A673 (cell line): ENCODE measurements around the gene KRTAP10-11. TPM values are rescaled to one million over a fixed set of nuclear protein-coding genes. Genes with fewer than 3 reads are reported as not detected.

Source experiments
- BruUV-seq: library from RNA; stranded (reverse); fragments of 400-500 nt; replicated peaks from 2 replicates; lab custom pipeline; 2021; lab: Mats Ljungman, UMichigan
- CTCF ChIA-PET: fragments of 300-600 bp; sonication (Branson Sonifier 250); formaldehyde crosslinking; loops from one replicate; lab custom pipeline; 2022; ENCODE audit warnings: antibody characterized with exemption; lab: Charles Lee
- POLR2A ChIA-PET: fragments of 300-600 bp; sonication (Branson Sonifier 250); formaldehyde crosslinking; loops from one replicate; lab custom pipeline; 2022; ENCODE audit warnings: antibody characterized with exemption; ENCODE audit not compliant: low non-redundant PET; lab: Charles Lee
- DNase-seq: peaks from one replicate; pipeline ENCODE4 v3.0.0-alpha.2; 2015; ENCODE audit warnings: low spot score
- H3K27ac ChIP-seq: fragments of 200-600 bp; sonication (generic); 2 replicates; pipeline ENCODE4 v1.5.1; 2016; ENCODE audit warnings: mixed run types, low read depth, mild to moderate bottlenecking, mixed read lengths, antibody characterized with exemption, low read length; ENCODE audit not compliant: poor library complexity, severe bottlenecking
- H3K27me3 ChIP-seq: fragments of 200-600 bp; sonication (generic); replicated peaks from 2 replicates; pipeline ENCODE4 v1.6.1; 2017; ENCODE audit warnings: mixed run types, low read depth, mild to moderate bottlenecking, mixed read lengths, antibody characterized with exemption, low read length; ENCODE audit not compliant: insufficient read depth, poor library complexity
- H3K36me3 ChIP-seq: fragments of 200-600 bp; sonication (generic); 2 replicates; pipeline ENCODE4 v1.6.1; 2016; ENCODE audit warnings: mixed run types, mild to moderate bottlenecking, mixed read lengths, antibody characterized with exemption, low read length; ENCODE audit not compliant: insufficient read depth, poor library complexity, severe bottlenecking
- H3K4me1 ChIP-seq: fragments of 200-600 bp; sonication (generic); 2 replicates; pipeline ENCODE4 v1.6.1; 2017; ENCODE audit warnings: mixed run types, mild to moderate bottlenecking, mixed read lengths, antibody characterized with exemption, low read length; ENCODE audit not compliant: insufficient read depth, poor library complexity, severe bottlenecking
- H3K4me3 ChIP-seq: fragments of 200-600 bp; sonication (generic); 2 replicates; pipeline ENCODE4 v1.5.1; 2016; ENCODE audit warnings: low read depth, mixed run types, mild to moderate bottlenecking, mixed read lengths, low read length; ENCODE audit not compliant: poor library complexity, severe bottlenecking
- H3K9me3 ChIP-seq: fragments of 200-600 bp; sonication (generic); 2 replicates; pipeline ENCODE4 v1.6.1; 2016; ENCODE audit warnings: mixed run types, low read depth, mild to moderate bottlenecking, mixed read lengths, antibody characterized with exemption, low read length; ENCODE audit not compliant: poor library complexity, severe bottlenecking
- EZH2 ChIP-seq: fragments of 200-600 bp; sonication (generic); IDR thresholded peaks from 2 replicates; pipeline ENCODE4 v1.6.1; 2017; ENCODE audit warnings: borderline replicate concordance, low read depth, mild to moderate bottlenecking, mixed read lengths, antibody characterized with exemption, low read length; ENCODE audit not compliant: poor library complexity, severe bottlenecking
- intact Hi-C: fragments of 100-400 bp; cut with micrococcal nuclease; formaldehyde crosslinking; loops from one replicate; pipeline ENCODE4 v1.10.0; 2022; ENCODE audit not compliant: unreplicated experiment
- total RNA-seq: library from RNA; stranded (reverse); gene quantifications from 2 replicates; pipeline ENCODE4 v1.2.3, GENCODE V29; 2021
- TF ChIP-seq, protein P1 (sequence below): fragments of 300-800, 200-600 bp; sonication (generic); conservative IDR thresholded peaks from 2 replicates; pipeline ENCODE4 v1.5.1; 2017; ENCODE audit warnings: low read depth, mild to moderate bottlenecking, antibody characterized with exemption, low read length, moderate library complexity, mixed read lengths

KRTAP10-11 gene
- total RNA-seq, 1 experiment from 2014 or later = not detected

DNA sequence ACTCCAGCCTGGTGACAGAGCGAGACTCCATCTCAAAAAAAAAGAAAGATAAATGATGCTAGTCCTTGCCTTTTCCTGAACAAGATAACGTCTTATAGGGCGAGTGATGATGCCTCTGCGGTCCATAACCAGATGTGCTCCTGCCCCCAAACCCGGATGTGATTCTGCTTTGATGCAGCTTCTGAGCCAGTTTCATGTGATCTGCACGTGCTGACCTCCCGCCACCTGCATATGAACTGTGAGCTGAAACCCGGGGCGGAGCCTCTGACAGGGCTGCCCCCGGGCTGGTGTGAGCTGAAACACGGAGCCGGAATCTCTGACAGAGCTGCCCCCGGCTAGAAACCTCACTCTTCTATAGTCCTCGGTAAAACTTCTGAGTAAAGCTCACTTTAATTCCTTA is 6.9 kb downstream of the KRTAP10-11 start:
- POLR2A ChIA-PET = interaction anchor here (0.6 kb wide), 1 partner anchor 140 kb away, joined by 4 read pairs; no protein-coding TSS in a partner anchor
- Histone ChIP-seq H3K9me3 (no peaks in the 10 kb centered on the region), H3K27me3 (no peaks in the 10 kb centered on the region), H3K4me3 (no peak overlapping the region), H3K4me1 (no peaks in the 10 kb centered on the region), H3K36me3 (no peaks in the 10 kb centered on the region), H3K27ac (no peak overlapping the region)
- no TSS peak for BruUV-seq
- no peak for DNase-seq
- TF ChIP-seq, protein P1, sequence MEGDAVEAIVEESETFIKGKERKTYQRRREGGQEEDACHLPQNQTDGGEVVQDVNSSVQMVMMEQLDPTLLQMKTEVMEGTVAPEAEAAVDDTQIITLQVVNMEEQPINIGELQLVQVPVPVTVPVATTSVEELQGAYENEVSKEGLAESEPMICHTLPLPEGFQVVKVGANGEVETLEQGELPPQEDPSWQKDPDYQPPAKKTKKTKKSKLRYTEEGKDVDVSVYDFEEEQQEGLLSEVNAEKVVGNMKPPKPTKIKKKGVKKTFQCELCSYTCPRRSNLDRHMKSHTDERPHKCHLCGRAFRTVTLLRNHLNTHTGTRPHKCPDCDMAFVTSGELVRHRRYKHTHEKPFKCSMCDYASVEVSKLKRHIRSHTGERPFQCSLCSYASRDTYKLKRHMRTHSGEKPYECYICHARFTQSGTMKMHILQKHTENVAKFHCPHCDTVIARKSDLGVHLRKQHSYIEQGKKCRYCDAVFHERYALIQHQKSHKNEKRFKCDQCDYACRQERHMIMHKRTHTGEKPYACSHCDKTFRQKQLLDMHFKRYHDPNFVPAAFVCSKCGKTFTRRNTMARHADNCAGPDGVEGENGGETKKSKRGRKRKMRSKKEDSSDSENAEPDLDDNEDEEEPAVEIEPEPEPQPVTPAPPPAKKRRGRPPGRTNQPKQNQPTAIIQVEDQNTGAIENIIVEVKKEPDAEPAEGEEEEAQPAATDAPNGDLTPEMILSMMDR = no peak
- TF ChIP-seq EZH2 = no peak
- intact Hi-C loops = no loop called here
- CTCF ChIA-PET = no interaction called here

DNA sequence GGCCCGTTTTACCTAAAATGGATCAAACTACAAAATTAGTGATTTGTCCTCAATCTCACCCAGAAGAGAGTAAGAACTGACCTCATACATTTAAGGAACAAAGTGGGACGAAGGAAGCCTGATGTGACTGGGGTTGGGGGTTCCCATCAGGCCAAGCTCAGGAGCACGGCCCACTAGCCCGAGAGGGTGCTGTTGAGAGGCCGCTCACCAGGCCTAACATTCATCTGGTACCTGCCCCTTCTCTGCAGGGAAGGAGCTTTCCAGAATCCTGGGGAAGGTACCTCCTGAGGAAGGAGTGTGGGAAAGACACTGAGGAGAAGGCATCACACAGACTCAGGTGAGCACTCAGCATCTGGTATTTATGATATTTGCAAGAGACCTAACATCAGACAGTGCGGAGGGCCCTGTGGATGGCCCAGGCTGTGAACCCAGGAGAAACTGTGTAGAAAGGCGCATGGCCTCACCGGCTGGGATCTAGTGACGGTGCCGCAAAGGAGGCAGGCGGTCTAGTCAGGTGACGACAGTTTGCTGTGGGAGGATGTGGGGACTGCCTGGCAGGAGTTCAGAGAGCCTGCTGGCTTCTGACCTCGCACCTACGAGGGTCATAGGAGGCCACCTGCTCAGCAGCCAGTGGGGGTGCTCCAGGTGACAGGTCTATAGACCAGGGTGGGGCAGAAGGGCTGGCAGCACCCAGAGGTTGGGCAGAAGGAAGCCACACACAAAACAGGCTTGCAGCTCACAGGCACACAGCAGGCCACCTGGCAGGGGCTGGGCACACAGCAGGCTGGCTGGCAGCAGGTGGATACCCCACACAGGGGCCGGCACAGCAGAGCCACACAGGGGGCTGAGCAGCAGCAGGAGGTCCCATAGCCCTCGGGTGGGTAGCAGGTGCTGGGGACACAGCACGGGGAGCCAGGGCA is 7.7 kb downstream of the KRTAP10-11 start:
- Histone ChIP-seq H3K4me3 (no peak overlapping the region), H3K4me1 (no peaks in the 10 kb centered on the region), H3K36me3 (no peaks in the 10 kb centered on the region), H3K9me3 (no peaks in the 10 kb centered on the region), H3K27me3 (no peaks in the 10 kb centered on the region), H3K27ac (no peak overlapping the region)
- CTCF ChIA-PET = no interaction called here
- POLR2A ChIA-PET = no interaction called here
- intact Hi-C loops = no loop called here
- TF ChIP-seq, protein P1 = no peak
- no peak for TF ChIP-seq EZH2
- DNase-seq = no peak
- BruUV-seq = no TSS peak

DNA sequence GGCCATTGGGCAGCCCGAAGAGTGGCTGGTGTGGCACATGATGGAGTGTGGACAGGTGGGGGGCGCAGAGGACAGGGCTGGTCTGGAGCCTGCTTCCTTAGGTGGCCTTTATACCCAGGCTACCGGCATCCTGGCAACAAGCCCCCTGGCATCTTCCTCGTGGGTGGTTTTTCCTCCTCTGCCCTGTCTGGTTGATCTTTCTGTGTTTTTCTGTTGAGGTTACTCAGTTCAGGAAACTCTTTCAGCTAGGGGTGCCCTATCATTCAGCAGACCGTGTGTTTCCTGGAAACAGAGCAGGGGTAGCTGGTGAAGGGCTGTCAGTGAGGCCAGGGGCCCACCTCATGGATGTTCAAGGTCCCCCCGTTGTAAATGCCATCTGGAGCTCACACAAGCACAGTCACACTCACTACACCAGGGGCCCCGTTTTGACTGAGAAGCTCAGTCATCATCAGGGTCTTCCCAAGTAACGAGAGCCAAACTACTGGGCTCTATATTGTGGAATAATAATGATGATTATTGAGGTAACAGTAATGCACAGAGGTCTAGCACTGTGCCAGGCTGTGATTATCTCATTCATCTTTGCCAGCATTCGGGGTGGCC is 8.5 kb downstream of the KRTAP10-11 start, which contains the start of gene KRTAP12-4:
TSS of gene KRTAP12-4 (minus strand) at position 84 of the 600 bp plus-strand sequence. CDS start at position 39, 45 bp downstream.
- Histone ChIP-seq H3K27me3 (no peaks in the 10 kb centered on the region), H3K9me3 (no peaks in the 10 kb centered on the region), H3K4me3 (no peak within 1 kb of the TSS), H3K27ac (no peak within 1 kb of the TSS), H3K4me1 (no peaks in the 10 kb centered on the region), H3K36me3 (no peaks in the 10 kb centered on the region)
- intact Hi-C loops = no loop called here
- POLR2A ChIA-PET = no interaction called here
- CTCF ChIA-PET = no interaction called here
- no TSS peak for BruUV-seq
- no peak for DNase-seq
- TF ChIP-seq, protein P1 = no peak
- no peak for TF ChIP-seq EZH2
